Panc1 (cell line): ENCODE data around the gene ENTREP1. TPM values are rescaled to one million over a fixed set of nuclear protein-coding genes. Genes with fewer than 3 reads are reported as not detected.
"Not testable (repeated sequence)": the region's sequence is repeated elsewhere in the genome, so short reads cannot be mapped to it uniquely, and the experiment has no call there.

Experiments used
- ATAC-seq: fragments of 200-7000 bp; cut with Tn5 transposase; 2 replicates; pipeline ENCODE4 v1.9.1; 2020; ENCODE audit warnings: mild to moderate bottlenecking, moderate library complexity
- BruUV-seq: library from RNA; stranded (reverse); fragments of 400-500 nt; replicated peaks from 2 replicates; lab custom pipeline; 2021; lab: Mats Ljungman, UMichigan
- CTCF ChIA-PET: fragments of 300-600 bp; sonication (Branson Sonifier 250); formaldehyde crosslinking; loops from one replicate; lab custom pipeline; 2022; ENCODE audit warnings: antibody characterized with exemption; lab: Charles Lee
- POLR2A ChIA-PET: fragments of 300-600 bp; sonication (Branson Sonifier 250); formaldehyde crosslinking; loops from one replicate; lab custom pipeline; 2022; ENCODE audit warnings: antibody characterized with exemption; lab: Charles Lee
- DNase-seq: peaks from one replicate; pipeline ENCODE4 v3.0.0-alpha.2; 2010; ENCODE audit warnings: low read depth, low spot score
- H3K27ac ChIP-seq: 2 replicates; pipeline ENCODE4 v1.5.1; 2011; ENCODE audit warnings: mild to moderate bottlenecking, low read length, inconsistent platforms
- H3K27me3 ChIP-seq: fragments of 200-500 bp; sonication (Bioruptor generic); 2 replicates; pipeline ENCODE4 v1.6.0; 2014; ENCODE audit warnings: low read length, inconsistent platforms; ENCODE audit not compliant: control insufficient read depth, insufficient read depth
- H3K36me3 ChIP-seq: fragments of 200-500 bp; sonication (Bioruptor generic); 2 replicates; pipeline ENCODE4 v1.5.1; 2014; ENCODE audit warnings: inconsistent platforms, mild to moderate bottlenecking, low read length, moderate library complexity; ENCODE audit not compliant: control insufficient read depth, insufficient read depth
- H3K4me1 ChIP-seq: 2 replicates; pipeline ENCODE4 v1.5.1; 2011; ENCODE audit warnings: inconsistent platforms, mild to moderate bottlenecking, low read length, moderate library complexity; ENCODE audit not compliant: control insufficient read depth, insufficient read depth
- H3K4me3 ChIP-seq, 2 experiments: 2 replicates each; pipeline ENCODE4 v1.5.1; 2011 to 2012; ENCODE audit warnings: low read depth in 2 of 2, low read length in 2 of 2, mild to moderate bottlenecking in 2 of 2, inconsistent platforms in 1 of 2, moderate library complexity in 1 of 2
- H3K9me3 ChIP-seq: fragments of 200-500 bp; sonication (Bioruptor generic); 2 replicates; pipeline ENCODE4 v1.5.1; 2014; ENCODE audit warnings: low read depth, mild to moderate bottlenecking, inconsistent platforms, low read length, moderate library complexity; ENCODE audit not compliant: control insufficient read depth, insufficient read depth
- CTCF ChIP-seq: fragments of 450-650 bp; IDR thresholded peaks from 2 replicates; pipeline ENCODE4 v1.5.1; 2017; ENCODE audit warnings: mild to moderate bottlenecking
- POLR2AphosphoS5 ChIP-seq: IDR thresholded peaks from 2 replicates; pipeline ENCODE4 v1.6.1; 2012; ENCODE audit warnings: mild to moderate bottlenecking, low read depth, low read length, moderate library complexity
- SIN3A ChIP-seq: IDR thresholded peaks from 2 replicates; pipeline ENCODE4 v1.6.1; 2012; ENCODE audit warnings: low read depth, mild to moderate bottlenecking, low read length, moderate library complexity, borderline replicate concordance; ENCODE audit not compliant: insufficient read depth
- TCF7L2 ChIP-seq: IDR thresholded peaks from 2 replicates; pipeline ENCODE4 v1.6.1; 2011; ENCODE audit warnings: mild to moderate bottlenecking, low read depth, low read length, inconsistent platforms
- in situ Hi-C: cut with HindIII; loops from 2 replicates; pipeline ENCODE4 v1.10.0; 2016; ENCODE audit warnings: low sequenced_read_pairs, low pct_unique_long_range_greater_than_20kb
- intact Hi-C: fragments of 100-400 bp; cut with micrococcal nuclease; formaldehyde crosslinking; loops from one replicate; pipeline ENCODE4 v1.10.0; 2022; ENCODE audit not compliant: unreplicated experiment
- total RNA-seq: library from RNA; stranded (reverse); gene quantifications from one replicate; pipeline ENCODE4 v1.2.1, GENCODE V29; 2021; ENCODE audit not compliant: unreplicated experiment
- TF ChIP-seq, protein P1 (sequence below), 2 experiments: IDR thresholded peaks; 2 replicates each; pipeline ENCODE4 v1.6.1; 2011 to 2012; ENCODE audit warnings: low read depth in 2 of 2, control low read depth in 1 of 2, low read length in 1 of 2, mild to moderate bottlenecking in 1 of 2, moderate library complexity in 1 of 2; ENCODE audit not compliant: insufficient read depth in 1 of 2

Gene ENTREP1
- total RNA-seq, 1 experiment from 2014 or later, result 0.13 TPM

DNA sequence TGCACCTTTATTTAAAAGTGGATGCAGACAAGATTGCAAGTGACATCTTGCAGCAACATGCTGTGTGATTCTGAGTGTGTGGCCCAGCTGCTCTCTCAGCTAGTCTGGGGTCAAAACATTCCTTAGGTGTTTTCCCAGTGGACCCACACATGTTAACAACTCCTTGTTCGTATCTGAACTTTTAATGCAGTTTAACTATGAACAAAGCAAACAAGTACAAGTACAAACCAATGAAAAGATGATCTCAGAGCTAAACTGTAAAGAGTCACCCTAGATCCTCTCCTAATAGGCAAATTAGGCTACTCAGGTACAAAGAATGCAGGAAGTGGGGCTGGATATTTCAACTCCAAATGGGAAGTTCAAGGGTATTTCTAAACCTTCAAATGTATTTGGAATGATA is 108.4 kb downstream of the ENTREP1 start:
- in situ Hi-C loops (no loop called here), intact Hi-C loops (no loop called here)
- no peak overlapping the region for H3K4me3 ChIP-seq
- CTCF ChIA-PET, result interaction anchor here (0.7 kb wide), 1 partner anchor 11 kb away, joined by 8 read pairs; no protein-coding TSS in a partner anchor
- no peaks in the 10 kb centered on the region for H3K27me3 ChIP-seq
- H3K27ac ChIP-seq, result no peak overlapping the region
- no peaks in the 10 kb centered on the region for H3K4me1 ChIP-seq
- DNase-seq, result no peak
- H3K9me3 ChIP-seq, result no peaks in the 10 kb centered on the region
- no peaks in the 10 kb centered on the region for H3K36me3 ChIP-seq
- no peak for ATAC-seq
- BruUV-seq, result no TSS peak
- TF ChIP-seq SIN3A, result no peak
- POLR2A ChIA-PET, result interaction anchor here (0.7 kb wide), 1 partner anchor 534 kb away, joined by 7 read pairs; no protein-coding TSS in a partner anchor

DNA sequence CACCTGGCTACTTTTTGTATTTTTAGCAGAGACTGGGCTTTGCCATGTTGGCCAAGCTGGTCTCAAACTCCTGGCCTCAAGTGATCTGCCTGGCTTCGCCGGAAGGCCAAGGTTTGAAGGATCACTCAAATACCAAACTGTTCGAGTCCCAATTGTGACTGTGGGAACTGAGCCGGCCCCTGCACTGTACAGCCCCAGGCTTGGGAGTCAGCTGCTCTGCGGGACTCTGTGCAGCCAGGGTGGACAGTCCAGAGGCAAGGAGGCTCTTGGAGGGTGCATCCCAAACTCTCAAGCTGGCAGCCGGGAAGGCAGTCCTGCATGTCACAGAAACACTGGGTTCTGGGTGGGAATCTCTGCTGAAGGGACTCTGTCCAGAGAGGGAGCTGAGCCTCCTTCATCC is 109.0 kb downstream of the ENTREP1 start:
- Histone ChIP-seq H3K4me1 (no peaks in the 10 kb centered on the region), H3K4me3 (no peak overlapping the region), H3K27ac (no peak overlapping the region), H3K9me3 (no peaks in the 10 kb centered on the region), H3K36me3 (no peaks in the 10 kb centered on the region), H3K27me3 (no peaks in the 10 kb centered on the region)
- in situ Hi-C loops, result no loop called here
- ATAC-seq (no peak), DNase-seq (no peak)
- BruUV-seq, result no TSS peak
- intact Hi-C loops, result no loop called here
- CTCF ChIA-PET, result interaction anchor here (0.7 kb wide), 1 partner anchor 12 kb away, joined by 8 read pairs; no protein-coding TSS in a partner anchor
- POLR2A ChIA-PET, result no interaction called here
- TF ChIP-seq CTCF, result no peak
- TF ChIP-seq, protein P1, sequence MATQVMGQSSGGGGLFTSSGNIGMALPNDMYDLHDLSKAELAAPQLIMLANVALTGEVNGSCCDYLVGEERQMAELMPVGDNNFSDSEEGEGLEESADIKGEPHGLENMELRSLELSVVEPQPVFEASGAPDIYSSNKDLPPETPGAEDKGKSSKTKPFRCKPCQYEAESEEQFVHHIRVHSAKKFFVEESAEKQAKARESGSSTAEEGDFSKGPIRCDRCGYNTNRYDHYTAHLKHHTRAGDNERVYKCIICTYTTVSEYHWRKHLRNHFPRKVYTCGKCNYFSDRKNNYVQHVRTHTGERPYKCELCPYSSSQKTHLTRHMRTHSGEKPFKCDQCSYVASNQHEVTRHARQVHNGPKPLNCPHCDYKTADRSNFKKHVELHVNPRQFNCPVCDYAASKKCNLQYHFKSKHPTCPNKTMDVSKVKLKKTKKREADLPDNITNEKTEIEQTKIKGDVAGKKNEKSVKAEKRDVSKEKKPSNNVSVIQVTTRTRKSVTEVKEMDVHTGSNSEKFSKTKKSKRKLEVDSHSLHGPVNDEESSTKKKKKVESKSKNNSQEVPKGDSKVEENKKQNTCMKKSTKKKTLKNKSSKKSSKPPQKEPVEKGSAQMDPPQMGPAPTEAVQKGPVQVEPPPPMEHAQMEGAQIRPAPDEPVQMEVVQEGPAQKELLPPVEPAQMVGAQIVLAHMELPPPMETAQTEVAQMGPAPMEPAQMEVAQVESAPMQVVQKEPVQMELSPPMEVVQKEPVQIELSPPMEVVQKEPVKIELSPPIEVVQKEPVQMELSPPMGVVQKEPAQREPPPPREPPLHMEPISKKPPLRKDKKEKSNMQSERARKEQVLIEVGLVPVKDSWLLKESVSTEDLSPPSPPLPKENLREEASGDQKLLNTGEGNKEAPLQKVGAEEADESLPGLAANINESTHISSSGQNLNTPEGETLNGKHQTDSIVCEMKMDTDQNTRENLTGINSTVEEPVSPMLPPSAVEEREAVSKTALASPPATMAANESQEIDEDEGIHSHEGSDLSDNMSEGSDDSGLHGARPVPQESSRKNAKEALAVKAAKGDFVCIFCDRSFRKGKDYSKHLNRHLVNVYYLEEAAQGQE (IDR thresholded peaks at IDR 0.05; ENCODE audit: insufficient read depth in 1 of 2, low read depth in 2 of 2, low read length in 1 of 2), result no peak
- no peak for TF ChIP-seq TCF7L2
- TF ChIP-seq SIN3A, result no peak
- TF ChIP-seq POLR2AphosphoS5, result no peak

DNA sequence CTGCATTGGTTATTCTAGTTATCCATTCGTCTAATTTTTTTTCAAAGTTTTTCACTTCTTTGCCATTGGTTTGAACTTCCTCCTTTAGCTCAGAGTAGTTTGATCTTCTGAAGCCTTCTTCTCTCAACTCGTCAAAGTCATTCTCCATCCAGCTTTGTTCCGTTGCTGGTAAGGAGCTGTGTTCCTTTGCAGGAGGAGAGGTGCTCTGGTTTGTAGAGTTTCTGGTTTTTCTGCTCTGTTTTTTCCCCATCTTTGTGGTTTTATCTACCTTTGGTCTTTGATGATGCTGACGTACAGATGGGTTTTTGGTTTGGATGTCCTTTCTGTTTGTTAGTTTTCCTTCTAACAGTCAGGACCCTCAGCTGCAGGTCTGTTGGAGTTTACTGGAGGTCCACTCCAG is 114.6 kb downstream of the ENTREP1 start:
- ATAC-seq, H3K36me3 ChIP-seq, intact Hi-C loops, POLR2A ChIA-PET, H3K9me3 ChIP-seq, in situ Hi-C loops, H3K4me1 ChIP-seq, CTCF ChIA-PET, H3K27me3 ChIP-seq, DNase-seq, H3K4me3 ChIP-seq, H3K27ac ChIP-seq, BruUV-seq: not testable (repeated sequence)

DNA sequence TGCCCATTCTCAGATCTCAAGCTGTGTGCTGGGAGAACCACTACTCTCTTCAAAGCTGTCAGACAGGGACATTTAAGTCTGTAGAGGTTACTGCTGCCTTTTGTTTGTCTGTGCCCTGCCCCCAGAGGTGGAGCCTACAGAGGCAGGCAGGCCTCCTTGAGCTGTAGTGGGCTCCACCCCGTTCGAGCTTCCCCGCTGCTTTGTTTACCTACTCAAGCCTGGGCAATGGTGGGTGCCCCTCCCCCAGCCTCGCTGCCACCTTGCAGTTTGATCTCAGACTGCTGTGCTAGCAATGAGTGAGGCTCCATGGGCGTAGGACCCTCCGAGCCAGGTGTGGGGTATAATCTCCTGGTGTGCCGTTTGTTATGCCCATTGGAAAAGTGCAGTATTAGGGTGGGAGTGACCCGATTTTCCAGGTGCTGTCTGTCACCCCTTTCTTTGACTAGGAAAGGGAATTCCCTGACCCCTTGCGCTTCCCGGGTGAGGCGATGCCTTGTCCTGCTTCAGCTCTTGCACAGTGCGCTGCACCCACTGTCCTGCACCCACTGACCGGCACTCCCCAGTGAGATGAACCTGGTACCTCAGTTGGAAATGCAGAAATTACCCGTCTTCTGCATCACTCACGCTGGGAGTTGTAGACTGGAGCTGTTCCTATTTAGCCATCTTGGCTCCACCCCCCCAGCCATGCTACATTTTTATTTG is 115.4 kb downstream of the ENTREP1 start:
- H3K4me3 ChIP-seq, H3K4me1 ChIP-seq, in situ Hi-C loops: not testable (repeated sequence)

More for the DNA sequence above, 115.4 kb downstream of the ENTREP1 start:
- intact Hi-C loops, H3K36me3 ChIP-seq, ATAC-seq, H3K27me3 ChIP-seq, H3K27ac ChIP-seq, DNase-seq, H3K9me3 ChIP-seq, BruUV-seq, CTCF ChIA-PET, POLR2A ChIA-PET: not testable (repeated sequence)
